CD4-positive, alpha-beta T cell (primary cell): Measurements from ENCODE around the gene CCDC24. TPM values are rescaled to one million over a fixed set of nuclear protein-coding genes. Genes with fewer than 3 reads are reported as not detected.

ENCODE experiments used
- ATAC-seq: fragments of 200-7000 bp; cut with Tn5 transposase; one replicate; pipeline ENCODE4 v1.10.0; 2022; ENCODE audit warnings: mild to moderate bottlenecking; ENCODE audit not compliant: poor library complexity
- CTCF ChIA-PET: fragments of 350-600 bp; sonication (Branson Sonifier 250); formaldehyde crosslinking; loops from one replicate; lab custom pipeline; 2021; ENCODE audit warnings: antibody characterized with exemption, inconsistent platforms; lab: Charles Lee
- POLR2A ChIA-PET: fragments of 350-600 bp; sonication (Branson Sonifier 250); formaldehyde crosslinking; loops from one replicate; lab custom pipeline; 2021; ENCODE audit warnings: antibody characterized with exemption, inconsistent platforms; lab: Charles Lee
- DNase-seq, 14 experiments: peaks; one replicate each; pipeline ENCODE4 v3.0.0-alpha.2; 2013 to 2020; ENCODE audit warnings: mixed read lengths in 2 of 14
- H3K27ac ChIP-seq, 2 donors: one replicate each; pipeline versions ENCODE4 v1.5.1 to v1.7.0; 2013; ENCODE audit warnings: low read length in 2 of 2, low read depth in 1 of 2, mild to moderate bottlenecking in 1 of 2
- H3K27me3 ChIP-seq, 2 experiments: 1 replicate in 1 of 2; 2 replicates in 1 of 2; pipeline versions ENCODE4 v1.6.1 to v1.7.0; 2013; ENCODE audit warnings: low read length in 2 of 2, control low read depth in 1 of 2, mild to moderate bottlenecking in 1 of 2, moderate library complexity in 1 of 2; ENCODE audit not compliant: insufficient read depth in 2 of 2, control insufficient read depth in 1 of 2
- H3K36me3 ChIP-seq: one replicate; pipeline ENCODE4 v1.6.1; 2013; ENCODE audit warnings: low read length, control low read depth; ENCODE audit not compliant: insufficient read depth
- H3K4me1 ChIP-seq: one replicate; pipeline ENCODE4 v1.6.1; 2013; ENCODE audit warnings: low read length, control low read depth; ENCODE audit not compliant: insufficient read depth
- H3K4me3 ChIP-seq: one replicate; pipeline ENCODE4 v1.5.1; 2013; ENCODE audit warnings: mild to moderate bottlenecking, low read length, moderate library complexity
- H3K9me3 ChIP-seq, 2 experiments: 1 replicate in 1 of 2; 2 replicates in 1 of 2; pipeline versions ENCODE4 v1.6.1 to v1.7.0; 2013; ENCODE audit warnings: low read length in 2 of 2, mild to moderate bottlenecking in 2 of 2, control low read depth in 1 of 2, moderate library complexity in 1 of 2; ENCODE audit not compliant: control insufficient read depth in 1 of 2, insufficient read depth in 1 of 2
- H3K27ac Mint-ChIP-seq: one replicate; pipeline ENCODE4 v1.8.0; 2020; ENCODE audit warnings: mixed read lengths
- H3K27me3 Mint-ChIP-seq: one replicate; pipeline ENCODE4 v1.8.0; 2021; ENCODE audit warnings: mixed read lengths
- H3K36me3 Mint-ChIP-seq: one replicate; pipeline ENCODE4 v1.8.0; 2021; ENCODE audit warnings: low read depth, mixed read lengths
- H3K4me1 Mint-ChIP-seq: one replicate; pipeline ENCODE4 v1.8.0; 2021; ENCODE audit warnings: low read depth, mixed read lengths
- H3K4me3 Mint-ChIP-seq: one replicate; pipeline ENCODE4 v1.8.0; 2020; ENCODE audit warnings: mild to moderate bottlenecking, mixed read lengths
- H3K9me3 Mint-ChIP-seq: one replicate; pipeline ENCODE4 v1.8.0; 2020; ENCODE audit warnings: mixed read lengths
- intact Hi-C, 2 experiments: fragments of 100-400 bp; cut with DNase I in 1 of 2; cut with micrococcal nuclease in 1 of 2; formaldehyde crosslinking; loops; one replicate each; pipeline versions ENCODE4 v1.15.1 to v1.9.0; 2023 to 2025; cut with DNase I, micrococcal nuclease
- total RNA-seq, 174 experiments: library from RNA in 2 of 174; stranded (reverse) in 2 of 174; gene quantifications; one replicate each; pipeline ENCODE4 v1.2.3 and lab custom pipeline; 2021 to 2026
- TF ChIP-seq, protein P1 (sequence below): fragments of 200-600 bp; IDR thresholded peaks from one replicate; pipeline ENCODE4 v1.8.0; 2022; ENCODE audit warnings: antibody characterized with exemption, mild to moderate bottlenecking

CCDC24 gene
- total RNA-seq, 2 experiments from 2014 or later: 0.98 to 1.4 TPM

DNA sequence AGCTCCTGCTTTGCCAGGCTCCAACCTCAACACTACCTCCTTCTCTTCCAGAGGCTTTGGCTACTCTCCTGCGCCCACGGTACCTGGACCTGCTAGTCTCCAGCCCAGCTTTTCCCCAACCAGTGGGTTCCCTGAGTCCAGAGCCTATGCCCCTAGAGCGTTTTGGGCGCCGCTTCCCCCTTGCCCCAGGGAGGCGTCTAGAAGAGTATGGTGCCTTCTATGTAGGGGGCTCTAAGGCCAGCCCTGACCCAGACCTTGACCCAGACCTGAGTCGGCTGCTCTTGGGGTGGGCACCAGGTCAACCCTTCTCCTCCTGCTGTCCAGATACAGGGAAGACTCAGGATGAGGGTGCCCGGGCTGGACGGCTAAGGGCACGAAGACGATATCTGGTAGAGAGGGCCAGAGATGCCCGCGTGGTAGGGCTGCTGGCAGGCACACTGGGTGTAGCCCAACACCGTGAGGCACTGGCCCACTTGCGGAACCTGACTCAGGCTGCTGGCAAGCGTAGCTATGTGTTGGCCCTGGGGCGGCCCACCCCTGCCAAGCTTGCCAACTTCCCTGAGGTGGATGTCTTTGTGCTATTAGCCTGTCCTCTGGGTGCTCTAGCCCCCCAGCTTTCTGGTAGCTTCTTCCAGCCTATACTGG is 19.9 kb upstream of the CCDC24 start:
- CTCF ChIA-PET: no interaction called here
- H3K9me3 Mint-ChIP-seq: no peaks in the 10 kb centered on the region
- no peak overlapping the region for H3K27ac Mint-ChIP-seq

DNA sequence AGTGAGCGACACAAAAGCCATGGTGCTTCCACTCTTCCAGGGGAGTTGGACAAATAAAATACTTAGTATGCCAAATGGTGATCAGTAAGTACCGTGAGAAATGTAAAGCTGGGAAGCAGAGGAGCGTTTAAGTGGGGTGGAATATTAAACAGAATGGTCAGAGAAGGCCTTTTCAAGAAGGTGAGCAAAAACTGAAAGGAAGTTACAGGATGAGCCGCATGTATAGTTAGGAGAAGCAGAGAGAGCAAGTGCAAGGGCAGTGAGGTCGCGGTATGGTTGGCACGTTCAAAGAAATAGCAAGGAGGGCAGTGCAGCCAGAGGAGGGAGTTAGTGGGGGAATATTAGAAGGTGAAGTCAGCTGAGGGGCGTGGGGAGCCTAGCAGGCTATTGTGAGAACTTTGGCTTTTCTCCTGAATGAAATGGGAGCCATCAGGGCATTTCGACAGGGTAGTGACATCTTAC is 17.4 kb upstream of the CCDC24 start:
- Mint-ChIP-seq H3K27ac (peak overlapping the region; percentile 92), H3K9me3 (no peaks in the 10 kb centered on the region), H3K4me3 (peak overlapping the region; percentile 96), H3K36me3 (peaks cover 54% of the 10 kb centered on the region), H3K4me1 (peaks cover 73% of the 10 kb centered on the region), H3K27me3 (no peaks in the 10 kb centered on the region)
- ATAC-seq (no peak), DNase-seq (no peak)
- ChIA-PET CTCF (interaction anchor here (2.2 to 2.8 kb wide), 4 partner anchors 17 to 62 kb away, joined by 6 to 13 read pairs (median 12); partner anchors contain the start of genes ARTN, CCDC24 and IPO13), POLR2A (interaction anchor here (0.8 to 2.6 kb wide), 3 partner anchors 18 to 56 kb away, joined by 3 to 10 read pairs (median 6); no protein-coding TSS in a partner anchor)
- H3K27ac ChIP-seq: peak overlapping the region; percentile 78 to 86
- no peaks in the 10 kb centered on the region for H3K27me3 ChIP-seq
- H3K4me3 ChIP-seq: peak overlapping the region; percentile 99
- intact Hi-C loops: loop anchor here (1.0 to 10.0 kb wide), 5 partner anchors 28 to 799 kb away; partner anchors contain the start of genes IPO13 (in 2 of the 2), CDC20 (in 1 of the 2), CFAP57 (in 1 of the 2) and EBNA1BP2 (in 1 of the 2)
- peaks cover 40% of the 10 kb centered on the region for H3K36me3 ChIP-seq
- no peaks in the 10 kb centered on the region for H3K9me3 ChIP-seq
- peaks cover 65% of the 10 kb centered on the region for H3K4me1 ChIP-seq
- TF ChIP-seq, protein P1, sequence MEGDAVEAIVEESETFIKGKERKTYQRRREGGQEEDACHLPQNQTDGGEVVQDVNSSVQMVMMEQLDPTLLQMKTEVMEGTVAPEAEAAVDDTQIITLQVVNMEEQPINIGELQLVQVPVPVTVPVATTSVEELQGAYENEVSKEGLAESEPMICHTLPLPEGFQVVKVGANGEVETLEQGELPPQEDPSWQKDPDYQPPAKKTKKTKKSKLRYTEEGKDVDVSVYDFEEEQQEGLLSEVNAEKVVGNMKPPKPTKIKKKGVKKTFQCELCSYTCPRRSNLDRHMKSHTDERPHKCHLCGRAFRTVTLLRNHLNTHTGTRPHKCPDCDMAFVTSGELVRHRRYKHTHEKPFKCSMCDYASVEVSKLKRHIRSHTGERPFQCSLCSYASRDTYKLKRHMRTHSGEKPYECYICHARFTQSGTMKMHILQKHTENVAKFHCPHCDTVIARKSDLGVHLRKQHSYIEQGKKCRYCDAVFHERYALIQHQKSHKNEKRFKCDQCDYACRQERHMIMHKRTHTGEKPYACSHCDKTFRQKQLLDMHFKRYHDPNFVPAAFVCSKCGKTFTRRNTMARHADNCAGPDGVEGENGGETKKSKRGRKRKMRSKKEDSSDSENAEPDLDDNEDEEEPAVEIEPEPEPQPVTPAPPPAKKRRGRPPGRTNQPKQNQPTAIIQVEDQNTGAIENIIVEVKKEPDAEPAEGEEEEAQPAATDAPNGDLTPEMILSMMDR: no peak

More for the DNA sequence above, 19.9 kb upstream of the CCDC24 start:
- TF ChIP-seq, protein P1: no peak
- Mint-ChIP-seq H3K36me3 (peaks cover 31% of the 10 kb centered on the region), H3K4me1 (peaks cover 50% of the 10 kb centered on the region), H3K27me3 (no peaks in the 10 kb centered on the region), H3K4me3 (peak overlapping the region; percentile 90)
- ATAC-seq (no peak), DNase-seq (no peak)
- Histone ChIP-seq H3K36me3 (peaks cover 20% of the 10 kb centered on the region), H3K9me3 (no peaks in the 10 kb centered on the region), H3K4me1 (peaks cover 48% of the 10 kb centered on the region), H3K4me3 (no peak overlapping the region), H3K27ac (no peak overlapping the region), H3K27me3 (no peaks in the 10 kb centered on the region)
- intact Hi-C loops: loop anchor here in 1 of 2 experiments (10.0 kb wide), 3 partner anchors 383 to 797 kb away; partner anchors contain the start of genes CDC20, CFAP57, EBNA1BP2 and ERI3
- POLR2A ChIA-PET: no interaction called here

DNA sequence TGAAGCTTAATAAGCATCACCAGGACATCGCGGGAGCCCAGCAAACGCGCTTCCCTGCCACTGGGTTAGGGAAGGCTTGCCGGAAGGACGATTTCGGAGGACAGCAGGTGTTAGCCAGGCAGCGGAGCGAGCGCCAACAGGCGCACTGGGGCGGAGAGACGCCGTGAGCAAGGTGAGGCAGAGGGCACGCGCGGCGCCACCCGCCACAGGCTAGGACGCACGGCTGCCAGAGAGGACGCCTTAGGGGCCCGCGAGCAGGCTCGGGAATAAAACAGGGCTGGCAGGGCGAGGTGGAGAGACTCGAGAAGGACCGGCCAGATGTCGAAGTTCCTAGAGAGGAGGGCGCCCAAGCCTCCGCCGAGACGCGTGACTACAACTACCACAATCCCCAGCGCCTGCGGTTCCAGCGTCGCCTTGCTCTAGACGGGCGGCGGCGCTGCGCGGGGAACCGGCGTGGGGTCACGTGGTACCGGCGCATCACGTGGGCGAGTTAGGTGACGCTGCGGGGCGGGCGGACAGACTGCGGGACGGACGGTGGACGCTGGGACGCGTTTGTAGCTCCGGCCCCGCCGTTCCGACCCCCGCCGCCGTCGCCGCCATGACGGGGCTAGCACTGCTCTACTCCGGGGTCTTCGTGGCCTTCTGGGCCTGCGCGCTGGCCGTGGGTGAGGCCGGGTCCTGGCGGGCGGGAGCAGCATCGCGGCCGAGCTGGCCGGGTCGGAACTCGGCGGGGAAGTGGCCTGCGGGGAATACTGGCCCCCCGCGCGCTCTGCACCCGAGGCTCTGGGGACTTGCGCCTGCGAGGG is 16.8 kb upstream of the CCDC24 start, which contains the start of gene ATP6V0B:
Gene ATP6V0B, plus strand, starts transcription at position 518 of the 806 bp plus-strand sequence. Its CDS starts 81 bp downstream, at position 599.
- H3K4me1 ChIP-seq: peaks cover 61% of the 10 kb centered on the region
- H3K36me3 ChIP-seq: peaks cover 40% of the 10 kb centered on the region
- DNase-seq (peak; percentile 85 to 96 (median 91)), ATAC-seq (peak; percentile 72)
- peak within 1 kb of the TSS; percentile 92 for H3K27ac Mint-ChIP-seq
- ChIA-PET POLR2A (interaction anchor here (0.8 to 2.6 kb wide), 6 partner anchors 12 to 55 kb away, joined by 3 to 10 read pairs (median 6); partner anchors contain the start of gene IPO13), CTCF (interaction anchor here (1.0 to 2.8 kb wide), 6 partner anchors 16 to 71 kb away, joined by 4 to 13 read pairs (median 8); partner anchors contain the start of genes ARTN, CCDC24 and IPO13)
- H3K9me3 ChIP-seq: no peaks in the 10 kb centered on the region
- H3K27me3 ChIP-seq: peaks cover under 1% of the 10 kb centered on the region in 2 experiments
- peak within 1 kb of the TSS; percentile 99 for H3K4me3 ChIP-seq
- H3K4me1 Mint-ChIP-seq: peaks cover 68% of the 10 kb centered on the region
- H3K36me3 Mint-ChIP-seq: peaks cover 52% of the 10 kb centered on the region
- peaks cover under 1% of the 10 kb centered on the region for H3K27me3 Mint-ChIP-seq
- TF ChIP-seq, protein P1: no peak
- H3K9me3 Mint-ChIP-seq: no peaks in the 10 kb centered on the region
- H3K27ac ChIP-seq: peak within 1 kb of the TSS; percentile 78 to 86
- H3K4me3 Mint-ChIP-seq: peak within 1 kb of the TSS; percentile 96
- intact Hi-C loops: loop anchor here (1.0 to 10.0 kb wide), 8 partner anchors 17 to 1207 kb away; partner anchors contain the start of genes IPO13 (in 2 of the 2), C1orf50 (in 1 of the 2), CCDC24 (in 1 of the 2) and CDC20 (in 1 of the 2)
